Vagina (tissue), 2 donors: ENCODE data around the gene TMOD2.

Experiments used
- POLR2AphosphoS5 ChIP-seq, 2 donors: sonication (generic); formaldehyde crosslinking; IDR thresholded peaks; one replicate each; pipeline ENCODE4 v1.9.0; 2017; ENCODE audit warnings: antibody characterized with exemption in 2 of 2, mild to moderate bottlenecking in 2 of 2, low read depth in 1 of 2; ENCODE audit not compliant: insufficient read depth in 1 of 2
- TF ChIP-seq, protein P1 (sequence below), 3 experiments: fragments of 450-650 bp in 2 of 3; fragments of 200-600 bp in 1 of 3; sonication (generic) in 1 of 3; IDR thresholded peaks; one replicate each; pipeline ENCODE4 v1.5.1; 2017 to 2019; ENCODE audit warnings: antibody characterized with exemption in 3 of 3, mild to moderate bottlenecking in 2 of 3, moderate library complexity in 2 of 3

DNA sequence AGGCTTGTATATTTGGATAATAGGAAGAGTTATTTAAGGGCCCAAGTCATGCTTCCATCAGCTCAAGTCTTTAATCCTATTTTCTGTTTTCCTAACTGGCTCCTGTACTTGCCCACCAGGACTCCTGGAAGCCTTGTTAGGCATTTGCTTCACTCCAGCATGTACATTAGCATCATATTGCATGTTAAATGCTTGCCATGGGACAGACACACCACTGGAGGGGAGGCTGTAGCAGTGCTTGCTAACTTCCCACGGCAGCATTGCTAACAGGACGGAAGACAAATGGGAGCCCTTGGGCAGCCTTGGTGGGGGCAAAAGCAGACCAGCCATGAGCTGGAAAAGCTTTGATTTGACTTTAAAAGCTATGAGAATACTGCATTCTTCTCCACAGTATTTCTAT, 6.1 kb downstream of the TMOD2 start:
- TF ChIP-seq, protein P1, sequence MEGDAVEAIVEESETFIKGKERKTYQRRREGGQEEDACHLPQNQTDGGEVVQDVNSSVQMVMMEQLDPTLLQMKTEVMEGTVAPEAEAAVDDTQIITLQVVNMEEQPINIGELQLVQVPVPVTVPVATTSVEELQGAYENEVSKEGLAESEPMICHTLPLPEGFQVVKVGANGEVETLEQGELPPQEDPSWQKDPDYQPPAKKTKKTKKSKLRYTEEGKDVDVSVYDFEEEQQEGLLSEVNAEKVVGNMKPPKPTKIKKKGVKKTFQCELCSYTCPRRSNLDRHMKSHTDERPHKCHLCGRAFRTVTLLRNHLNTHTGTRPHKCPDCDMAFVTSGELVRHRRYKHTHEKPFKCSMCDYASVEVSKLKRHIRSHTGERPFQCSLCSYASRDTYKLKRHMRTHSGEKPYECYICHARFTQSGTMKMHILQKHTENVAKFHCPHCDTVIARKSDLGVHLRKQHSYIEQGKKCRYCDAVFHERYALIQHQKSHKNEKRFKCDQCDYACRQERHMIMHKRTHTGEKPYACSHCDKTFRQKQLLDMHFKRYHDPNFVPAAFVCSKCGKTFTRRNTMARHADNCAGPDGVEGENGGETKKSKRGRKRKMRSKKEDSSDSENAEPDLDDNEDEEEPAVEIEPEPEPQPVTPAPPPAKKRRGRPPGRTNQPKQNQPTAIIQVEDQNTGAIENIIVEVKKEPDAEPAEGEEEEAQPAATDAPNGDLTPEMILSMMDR (IDR thresholded peaks at IDR 0.05) = no peak
- TF ChIP-seq POLR2AphosphoS5 (IDR thresholded peaks at IDR 0.05; ENCODE audit: insufficient read depth in 1 of 2, low read depth in 1 of 2) = no peak
